A673 (cell line): ENCODE data around the gene EYS. TPM values are rescaled to one million over a fixed set of nuclear protein-coding genes. Genes with fewer than 3 reads are reported as not detected.

ENCODE experiments used
- BruUV-seq: library from RNA; stranded (reverse); fragments of 400-500 nt; replicated peaks from 2 replicates; lab custom pipeline; 2021; lab: Mats Ljungman, UMichigan
- CTCF ChIA-PET: fragments of 300-600 bp; sonication (Branson Sonifier 250); formaldehyde crosslinking; loops from one replicate; lab custom pipeline; 2022; ENCODE audit warnings: antibody characterized with exemption; lab: Charles Lee
- POLR2A ChIA-PET: fragments of 300-600 bp; sonication (Branson Sonifier 250); formaldehyde crosslinking; loops from one replicate; lab custom pipeline; 2022; ENCODE audit warnings: antibody characterized with exemption; ENCODE audit not compliant: low non-redundant PET; lab: Charles Lee
- DNase-seq: peaks from one replicate; pipeline ENCODE4 v3.0.0-alpha.2; 2015; ENCODE audit warnings: low spot score
- H3K27ac ChIP-seq: fragments of 200-600 bp; sonication (generic); 2 replicates; pipeline ENCODE4 v1.5.1; 2016; ENCODE audit warnings: mixed run types, low read depth, mild to moderate bottlenecking, mixed read lengths, antibody characterized with exemption, low read length; ENCODE audit not compliant: poor library complexity, severe bottlenecking
- H3K27me3 ChIP-seq: fragments of 200-600 bp; sonication (generic); replicated peaks from 2 replicates; pipeline ENCODE4 v1.6.1; 2017; ENCODE audit warnings: mixed run types, low read depth, mild to moderate bottlenecking, mixed read lengths, antibody characterized with exemption, low read length; ENCODE audit not compliant: insufficient read depth, poor library complexity
- H3K36me3 ChIP-seq: fragments of 200-600 bp; sonication (generic); 2 replicates; pipeline ENCODE4 v1.6.1; 2016; ENCODE audit warnings: mixed run types, mild to moderate bottlenecking, mixed read lengths, antibody characterized with exemption, low read length; ENCODE audit not compliant: insufficient read depth, poor library complexity, severe bottlenecking
- H3K4me1 ChIP-seq: fragments of 200-600 bp; sonication (generic); 2 replicates; pipeline ENCODE4 v1.6.1; 2017; ENCODE audit warnings: mixed run types, mild to moderate bottlenecking, mixed read lengths, antibody characterized with exemption, low read length; ENCODE audit not compliant: insufficient read depth, poor library complexity, severe bottlenecking
- H3K4me3 ChIP-seq: fragments of 200-600 bp; sonication (generic); 2 replicates; pipeline ENCODE4 v1.5.1; 2016; ENCODE audit warnings: low read depth, mixed run types, mild to moderate bottlenecking, mixed read lengths, low read length; ENCODE audit not compliant: poor library complexity, severe bottlenecking
- H3K9me3 ChIP-seq: fragments of 200-600 bp; sonication (generic); 2 replicates; pipeline ENCODE4 v1.6.1; 2016; ENCODE audit warnings: mixed run types, low read depth, mild to moderate bottlenecking, mixed read lengths, antibody characterized with exemption, low read length; ENCODE audit not compliant: poor library complexity, severe bottlenecking
- EZH2 ChIP-seq: fragments of 200-600 bp; sonication (generic); IDR thresholded peaks from 2 replicates; pipeline ENCODE4 v1.6.1; 2017; ENCODE audit warnings: borderline replicate concordance, low read depth, mild to moderate bottlenecking, mixed read lengths, antibody characterized with exemption, low read length; ENCODE audit not compliant: poor library complexity, severe bottlenecking
- intact Hi-C: fragments of 100-400 bp; cut with micrococcal nuclease; formaldehyde crosslinking; loops from one replicate; pipeline ENCODE4 v1.10.0; 2022; ENCODE audit not compliant: unreplicated experiment
- total RNA-seq: library from RNA; stranded (reverse); gene quantifications from 2 replicates; pipeline ENCODE4 v1.2.3, GENCODE V29; 2021
- TF ChIP-seq, protein P1 (sequence below): fragments of 300-800, 200-600 bp; sonication (generic); conservative IDR thresholded peaks from 2 replicates; pipeline ENCODE4 v1.5.1; 2017; ENCODE audit warnings: low read depth, mild to moderate bottlenecking, antibody characterized with exemption, low read length, moderate library complexity, mixed read lengths

The EYS gene
- total RNA-seq, 1 experiment from 2014 or later = 0.47 TPM

DNA sequence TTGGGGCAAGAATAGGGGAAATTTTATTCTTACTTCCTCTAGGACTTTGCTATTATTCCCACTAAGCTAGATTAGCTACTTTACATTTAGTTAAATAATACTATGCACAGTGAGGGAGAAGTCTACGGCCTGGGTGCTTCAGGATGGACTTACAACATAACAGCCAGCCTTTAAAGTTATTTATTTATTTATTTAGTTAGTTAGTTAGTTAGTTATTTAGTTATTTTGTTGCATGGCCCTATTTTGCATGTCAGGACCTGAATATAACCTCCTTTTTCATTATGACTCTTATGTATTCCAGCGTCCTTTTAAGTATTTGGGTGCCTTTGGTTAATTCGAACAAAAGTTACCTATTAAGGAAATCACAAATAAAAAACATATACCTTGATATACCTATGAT is 238.7 kb downstream of the EYS start:
- Histone ChIP-seq H3K4me1 (no peaks in the 10 kb centered on the region), H3K36me3 (no peaks in the 10 kb centered on the region), H3K27ac (no peak overlapping the region), H3K4me3 (no peak overlapping the region), H3K9me3 (no peaks in the 10 kb centered on the region), H3K27me3 (no peaks in the 10 kb centered on the region)
- intact Hi-C loops = no loop called here
- ChIA-PET POLR2A (no interaction called here), CTCF (no interaction called here)
- DNase-seq = no peak
- BruUV-seq = no TSS peak
- TF ChIP-seq EZH2 = no peak
- TF ChIP-seq, protein P1, sequence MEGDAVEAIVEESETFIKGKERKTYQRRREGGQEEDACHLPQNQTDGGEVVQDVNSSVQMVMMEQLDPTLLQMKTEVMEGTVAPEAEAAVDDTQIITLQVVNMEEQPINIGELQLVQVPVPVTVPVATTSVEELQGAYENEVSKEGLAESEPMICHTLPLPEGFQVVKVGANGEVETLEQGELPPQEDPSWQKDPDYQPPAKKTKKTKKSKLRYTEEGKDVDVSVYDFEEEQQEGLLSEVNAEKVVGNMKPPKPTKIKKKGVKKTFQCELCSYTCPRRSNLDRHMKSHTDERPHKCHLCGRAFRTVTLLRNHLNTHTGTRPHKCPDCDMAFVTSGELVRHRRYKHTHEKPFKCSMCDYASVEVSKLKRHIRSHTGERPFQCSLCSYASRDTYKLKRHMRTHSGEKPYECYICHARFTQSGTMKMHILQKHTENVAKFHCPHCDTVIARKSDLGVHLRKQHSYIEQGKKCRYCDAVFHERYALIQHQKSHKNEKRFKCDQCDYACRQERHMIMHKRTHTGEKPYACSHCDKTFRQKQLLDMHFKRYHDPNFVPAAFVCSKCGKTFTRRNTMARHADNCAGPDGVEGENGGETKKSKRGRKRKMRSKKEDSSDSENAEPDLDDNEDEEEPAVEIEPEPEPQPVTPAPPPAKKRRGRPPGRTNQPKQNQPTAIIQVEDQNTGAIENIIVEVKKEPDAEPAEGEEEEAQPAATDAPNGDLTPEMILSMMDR = no peak

DNA sequence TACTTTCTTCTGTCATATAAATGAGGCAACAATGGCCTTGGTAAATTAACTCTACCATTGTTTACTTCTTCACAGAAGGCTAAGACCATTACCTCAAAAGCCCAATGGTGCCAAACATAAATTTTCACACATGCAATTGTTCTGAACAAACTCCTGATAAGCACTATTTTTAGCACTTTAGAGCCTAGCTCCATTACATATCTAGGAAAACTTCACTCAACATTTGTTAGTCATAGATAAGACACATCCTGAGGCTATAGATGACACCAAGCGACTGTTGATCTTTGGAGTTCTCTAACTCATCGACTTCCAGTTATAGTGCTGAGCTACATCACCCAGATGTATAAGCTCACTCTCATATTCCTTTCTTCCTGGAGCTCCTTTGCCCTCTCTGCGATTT is 245.9 kb downstream of the EYS start:
- no peaks in the 10 kb centered on the region for H3K4me1 ChIP-seq
- BruUV-seq = no TSS peak
- intact Hi-C loops = no loop called here
- H3K4me3 ChIP-seq = no peak overlapping the region
- no peaks in the 10 kb centered on the region for H3K36me3 ChIP-seq
- TF ChIP-seq EZH2 = no peak
- TF ChIP-seq, protein P1 = no peak
- H3K27me3 ChIP-seq = no peaks in the 10 kb centered on the region
- no peak overlapping the region for H3K27ac ChIP-seq
- ChIA-PET CTCF (no interaction called here), POLR2A (no interaction called here)
- H3K9me3 ChIP-seq = no peaks in the 10 kb centered on the region
- DNase-seq = no peak

DNA sequence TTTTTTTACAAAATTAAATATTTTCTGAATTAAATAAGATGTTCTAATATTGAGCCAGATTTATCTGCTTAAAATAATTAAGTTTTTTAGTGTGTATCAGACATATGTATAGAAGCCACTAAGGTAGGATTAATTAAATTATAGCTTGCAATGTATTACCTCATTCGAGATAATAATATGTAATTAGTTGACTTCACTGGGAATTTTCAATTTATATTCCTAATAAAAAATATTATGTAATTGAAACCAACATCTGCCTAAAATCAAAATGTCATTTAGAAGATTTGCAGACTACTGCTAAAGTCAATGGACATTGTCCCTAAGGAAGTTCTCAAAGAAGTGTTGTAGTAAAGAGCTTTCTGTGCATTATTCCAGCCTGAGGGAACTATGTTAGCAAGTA is 254.7 kb downstream of the EYS start:
- no peak for DNase-seq
- intact Hi-C loops = no loop called here
- POLR2A ChIA-PET = no interaction called here
- BruUV-seq = no TSS peak
- CTCF ChIA-PET = no interaction called here
- Histone ChIP-seq H3K9me3 (no peaks in the 10 kb centered on the region), H3K4me1 (no peaks in the 10 kb centered on the region), H3K4me3 (no peak overlapping the region), H3K27me3 (no peaks in the 10 kb centered on the region), H3K36me3 (no peaks in the 10 kb centered on the region), H3K27ac (no peak overlapping the region)
- no peak for TF ChIP-seq EZH2
- TF ChIP-seq, protein P1 = no peak
